HTR-8/SVneo (cell line): ENCODE results near the gene PFDN1.

Source experiments
- DNase-seq: peaks from one replicate; pipeline ENCODE4 v3.0.0; 2011; ENCODE audit warnings: low spot score, mixed read lengths; ENCODE audit not compliant: insufficient read length
- FAIRE-seq: peaks from 2 replicates; lab custom pipeline; 2011; peaks lifted over from hg19 to GRCh38; lab: Jason Lieb, UNC

PFDN1 gene

DNA sequence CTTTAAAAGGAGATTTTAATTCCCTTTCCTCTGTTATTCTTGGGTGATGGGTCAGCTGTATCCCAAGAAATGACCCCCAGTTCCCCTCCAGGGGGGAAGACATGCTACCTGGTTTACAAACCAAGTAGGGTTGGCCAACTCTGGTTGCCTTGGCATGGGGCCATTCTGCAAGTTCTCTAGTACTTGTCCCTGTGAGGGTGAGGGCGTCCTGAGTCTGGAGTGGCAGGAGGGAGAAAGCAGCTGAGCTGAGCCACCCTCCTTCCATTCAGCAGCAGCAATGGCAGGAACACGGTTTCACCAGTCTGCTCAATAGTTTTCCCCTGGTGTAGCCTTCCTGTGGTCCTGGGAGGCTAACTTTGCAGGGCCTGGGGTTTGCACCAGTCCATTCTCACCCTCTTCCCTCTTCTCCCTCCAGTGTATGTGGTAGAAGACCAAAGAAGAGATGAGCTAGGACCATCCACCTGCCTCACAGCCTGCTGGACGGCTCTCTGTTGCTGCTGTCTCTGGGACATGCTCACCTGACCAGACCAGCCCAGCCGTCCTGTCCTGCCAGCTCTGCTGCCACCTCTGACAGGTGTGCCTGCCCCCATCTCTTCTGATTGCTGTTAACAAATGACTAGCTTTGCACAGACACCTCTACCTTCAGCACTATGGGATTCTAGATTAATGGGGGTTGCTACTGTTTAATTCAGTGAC lies 59.9 kb downstream of the PFDN1 start:
- FAIRE-seq (no peak), DNase-seq (no peak)

DNA sequence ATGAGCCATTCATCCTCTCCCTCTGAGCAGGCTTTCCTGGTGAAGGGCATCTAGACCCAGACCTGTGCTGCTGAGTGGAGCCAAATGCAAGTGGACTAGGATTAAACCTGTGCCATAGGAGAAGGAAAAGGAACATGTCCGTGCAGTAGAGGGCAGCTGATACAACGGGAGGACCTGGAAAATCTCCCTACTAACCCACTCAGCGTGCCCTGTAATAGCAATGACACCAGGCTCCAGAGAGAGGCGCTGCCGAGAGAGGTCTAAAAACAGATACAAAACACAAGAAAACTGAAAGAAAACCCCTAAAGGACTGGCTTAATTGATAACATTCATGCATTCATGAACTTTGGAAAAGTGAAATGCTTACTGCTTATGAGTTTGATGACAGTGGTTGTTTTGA lies 60.8 kb downstream of the PFDN1 start:
- FAIRE-seq (no peak), DNase-seq (no peak)

DNA sequence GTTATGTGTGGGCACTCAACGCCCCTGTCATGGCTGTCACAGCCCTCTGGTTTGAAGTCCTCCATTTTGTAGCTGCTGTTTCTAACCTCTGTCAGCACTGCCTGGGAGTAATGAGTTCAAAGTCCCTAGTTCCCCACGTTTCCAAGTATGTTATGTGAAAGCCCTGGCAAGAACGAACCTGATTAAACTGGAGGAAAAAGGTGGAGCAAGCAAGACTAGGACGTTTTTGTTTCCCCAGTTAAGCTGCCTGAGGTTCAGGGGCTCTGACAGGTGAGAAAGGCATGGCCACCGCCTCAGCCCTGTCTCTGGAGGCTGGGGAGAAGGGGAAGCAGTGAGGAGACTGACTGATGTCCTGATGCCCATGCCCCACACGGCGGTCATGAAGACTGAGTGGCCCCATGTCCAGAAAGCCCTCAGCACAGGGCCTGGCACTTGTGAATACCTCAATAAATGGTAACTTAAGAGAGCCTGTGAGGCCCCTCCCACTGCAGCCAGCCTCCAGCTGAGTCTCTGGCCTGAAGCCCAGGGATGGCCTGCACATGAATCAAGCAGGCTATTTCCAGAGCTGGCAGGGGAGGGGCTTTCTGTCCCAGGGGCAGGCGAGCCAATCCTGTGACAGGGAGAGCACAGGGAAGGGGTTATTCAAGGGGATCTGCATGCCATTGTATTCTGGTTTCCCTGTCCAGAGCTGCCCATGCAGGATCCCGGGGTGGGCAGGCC lies 61.8 kb downstream of the PFDN1 start:
- peak; percentile 78 for DNase-seq
- FAIRE-seq, result peak; percentile 55

DNA sequence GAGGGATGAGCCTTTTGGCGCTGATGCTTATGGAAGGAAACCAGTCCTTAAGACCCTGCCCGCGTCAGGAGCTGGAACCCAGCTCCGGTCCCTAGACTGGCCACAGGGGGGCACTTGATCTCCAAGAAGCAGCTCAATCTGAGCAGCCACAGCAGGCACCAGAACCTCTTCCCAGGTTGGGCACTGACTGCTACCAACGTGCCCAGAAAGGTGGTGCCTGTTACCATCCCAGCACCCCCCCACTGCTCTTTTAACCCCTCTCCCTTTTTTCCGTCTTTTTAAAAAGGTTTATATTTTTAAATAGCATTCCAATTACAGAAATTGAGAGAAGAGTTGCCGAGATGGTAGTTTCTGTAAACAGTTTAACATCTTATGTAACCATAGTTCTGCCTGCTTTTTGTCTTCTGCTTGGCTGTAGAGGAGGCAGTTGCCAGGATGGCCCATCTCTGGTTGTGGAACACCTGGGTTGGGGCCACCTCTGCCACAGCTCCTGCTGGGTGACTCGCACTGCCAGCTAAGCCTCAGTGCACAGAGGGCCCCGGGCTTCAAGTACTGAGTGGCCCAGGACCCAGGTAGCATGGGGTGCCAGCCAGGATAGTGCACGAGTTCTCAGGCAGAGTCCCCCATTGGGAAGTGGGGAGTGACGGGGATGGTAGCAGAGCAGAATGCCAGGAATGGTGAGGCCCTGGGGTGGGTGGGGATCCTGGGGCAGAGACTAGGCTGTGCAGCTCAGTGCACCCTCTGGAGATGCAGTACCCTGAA lies 62.8 kb downstream of the PFDN1 start:
- peak; percentile 62 for DNase-seq
- FAIRE-seq, result peak; percentile 54

DNA sequence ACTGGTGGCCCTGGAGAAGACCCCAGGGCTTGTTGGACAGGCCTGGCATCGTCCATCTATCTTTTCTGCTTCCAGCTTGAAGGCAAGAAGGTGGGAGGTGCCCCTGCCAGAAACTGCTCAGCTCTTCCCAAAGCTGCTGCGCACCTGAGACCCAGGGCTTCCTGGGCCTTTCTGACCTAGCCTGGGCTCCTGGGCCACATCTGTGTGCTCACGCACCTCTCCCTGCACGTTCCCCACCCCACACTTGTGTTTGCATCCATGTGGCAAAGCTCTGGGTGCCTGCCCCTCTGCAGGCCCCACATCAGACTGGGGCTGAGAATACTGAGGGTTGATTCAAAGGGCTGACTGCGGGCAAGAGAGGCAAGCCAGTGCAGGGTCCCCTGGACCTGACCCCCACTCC lies 63.4 kb downstream of the PFDN1 start:
- no peak for FAIRE-seq
- no peak for DNase-seq

DNA sequence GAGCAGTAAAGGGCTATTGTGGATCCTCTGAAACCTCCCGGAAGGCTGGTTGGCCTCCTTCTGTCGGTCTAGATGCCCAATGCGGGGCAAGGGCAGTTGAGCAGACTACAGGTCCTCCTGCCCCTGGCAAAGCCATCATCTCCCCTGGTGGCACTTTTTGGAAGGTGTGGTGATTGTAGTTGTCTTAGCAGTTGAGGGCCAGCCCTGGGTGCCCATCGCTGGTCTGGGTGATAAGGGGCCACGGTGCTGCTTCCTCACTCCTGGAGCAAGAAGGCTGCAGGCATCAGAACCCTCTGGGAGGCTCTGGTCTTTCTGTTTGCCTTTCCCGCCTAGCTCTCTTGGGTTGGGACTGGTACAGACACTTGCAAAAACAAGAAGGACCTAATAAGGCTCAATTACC lies 64.1 kb downstream of the PFDN1 start:
- FAIRE-seq (no peak), DNase-seq (no peak)

DNA sequence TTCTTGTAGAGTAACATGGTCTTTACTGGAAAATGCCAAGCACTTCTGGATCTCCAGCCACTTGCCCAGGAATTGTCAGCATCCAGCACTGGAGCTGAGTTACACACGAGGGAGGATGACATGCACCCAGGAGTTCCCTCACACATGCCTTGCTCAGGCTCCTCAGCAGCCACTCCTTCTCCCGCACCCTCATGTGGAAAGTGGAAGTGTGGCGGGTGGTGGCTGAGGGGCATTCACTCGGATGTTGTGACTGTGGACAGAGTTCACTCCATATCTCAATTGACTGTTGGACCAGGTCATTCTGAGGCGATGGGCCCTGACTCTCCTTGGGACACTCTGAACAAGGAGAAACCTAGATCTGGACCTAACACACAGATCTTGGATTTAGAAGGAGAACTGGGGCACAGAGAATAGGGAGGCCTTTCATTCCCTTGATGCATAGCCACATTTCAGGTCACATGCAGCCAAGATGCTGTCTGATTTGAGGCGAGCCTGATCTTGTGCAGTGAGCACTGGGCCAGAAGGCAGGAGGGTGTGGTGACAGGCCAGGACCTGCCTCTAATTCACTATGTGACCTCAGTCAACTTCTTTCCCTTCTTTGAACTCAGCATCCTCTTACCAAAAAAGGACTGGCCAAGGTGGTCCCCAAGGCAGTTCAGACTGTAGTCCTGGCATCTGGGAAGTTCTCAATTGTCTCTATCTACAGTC lies 65.9 kb downstream of the PFDN1 start:
- no peak for FAIRE-seq

DNA sequence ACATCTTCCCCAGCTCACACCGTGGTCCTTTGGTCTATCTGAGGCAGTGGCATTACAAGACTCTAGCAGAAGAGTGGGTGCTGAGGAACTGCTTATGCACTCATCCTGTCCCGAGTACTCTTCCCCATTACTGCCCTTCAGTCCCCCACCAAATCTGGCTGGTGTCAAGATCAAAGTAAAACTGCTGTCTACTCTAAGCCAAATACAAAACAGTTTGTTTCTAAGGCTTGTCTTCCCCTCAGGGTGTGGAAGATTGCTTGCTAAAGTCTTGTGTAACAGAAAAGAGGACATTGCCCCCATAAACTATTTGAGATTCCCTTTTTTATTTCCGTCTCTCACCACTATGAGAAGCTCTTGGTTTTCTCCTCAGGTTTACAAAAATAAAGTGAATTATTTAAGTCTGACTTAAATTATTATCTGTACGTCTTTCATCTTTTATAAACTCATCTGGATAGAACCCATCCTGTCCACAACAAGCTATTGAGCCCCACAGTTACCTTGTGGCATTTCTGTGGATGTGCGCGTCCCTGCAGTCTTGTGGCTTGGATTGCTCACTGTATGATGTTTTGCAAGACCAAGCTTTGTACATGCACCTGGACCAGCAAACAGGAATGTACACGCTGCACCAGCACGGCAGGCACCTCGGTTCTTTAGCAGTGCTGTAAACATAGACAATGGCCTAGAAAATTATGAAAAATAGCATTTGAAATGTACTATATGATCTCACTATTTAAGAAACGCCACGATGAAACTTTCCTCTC lies 66.9 kb downstream of the PFDN1 start:
- DNase-seq (no peak), FAIRE-seq (peak; percentile 20)

More for the DNA sequence above, 65.9 kb downstream of the PFDN1 start:
- no peak for DNase-seq

DNA sequence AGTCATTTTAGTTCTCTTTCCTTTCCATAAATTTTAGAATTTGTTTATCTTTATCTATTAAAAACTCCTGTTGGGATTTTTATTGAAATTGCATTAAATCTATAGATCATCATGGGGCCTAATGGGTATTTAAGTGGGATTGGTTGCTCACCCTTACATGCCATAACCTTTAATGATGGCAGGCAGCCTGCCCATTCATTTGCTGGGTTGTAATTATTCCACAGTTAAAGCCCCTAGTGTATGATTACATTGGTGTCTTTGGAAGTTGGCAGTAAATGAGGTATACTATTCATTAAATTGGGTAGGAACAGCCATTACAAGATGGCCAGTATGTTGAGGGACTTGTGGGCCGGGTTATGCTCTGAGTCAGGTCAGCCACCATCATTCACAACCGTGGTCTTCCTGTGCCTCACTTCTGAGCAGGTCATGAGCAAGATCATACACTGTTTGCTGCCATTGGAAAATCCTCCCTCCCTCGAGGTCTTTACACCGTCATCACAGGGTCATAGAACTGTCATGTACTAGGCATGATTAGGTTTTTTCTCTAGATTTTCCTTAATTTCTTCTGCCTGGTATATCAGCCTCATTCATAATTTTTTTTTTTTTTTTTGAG lies 68.4 kb downstream of the PFDN1 start:
- DNase-seq, result no peak
- no peak for FAIRE-seq

DNA sequence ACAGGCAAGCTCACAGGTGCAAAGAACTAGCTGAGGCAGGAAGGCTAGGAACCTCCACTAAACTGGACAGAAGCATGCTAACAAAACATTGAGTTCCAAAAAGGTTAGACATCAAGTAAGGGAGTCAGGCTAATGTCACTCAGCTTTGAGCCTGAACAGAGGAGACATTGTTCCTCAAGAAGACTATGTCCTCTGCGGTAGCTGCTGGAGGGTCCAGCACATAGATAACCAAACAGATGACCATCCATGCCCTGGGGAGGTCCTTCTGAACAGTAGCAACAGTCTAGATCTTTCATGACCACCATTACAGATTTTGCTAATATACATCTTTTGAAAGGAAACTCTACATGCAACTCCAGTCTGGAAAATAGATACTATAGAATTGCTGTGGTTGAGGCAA lies 70.2 kb downstream of the PFDN1 start:
- DNase-seq (no peak), FAIRE-seq (peak; percentile 42)

DNA sequence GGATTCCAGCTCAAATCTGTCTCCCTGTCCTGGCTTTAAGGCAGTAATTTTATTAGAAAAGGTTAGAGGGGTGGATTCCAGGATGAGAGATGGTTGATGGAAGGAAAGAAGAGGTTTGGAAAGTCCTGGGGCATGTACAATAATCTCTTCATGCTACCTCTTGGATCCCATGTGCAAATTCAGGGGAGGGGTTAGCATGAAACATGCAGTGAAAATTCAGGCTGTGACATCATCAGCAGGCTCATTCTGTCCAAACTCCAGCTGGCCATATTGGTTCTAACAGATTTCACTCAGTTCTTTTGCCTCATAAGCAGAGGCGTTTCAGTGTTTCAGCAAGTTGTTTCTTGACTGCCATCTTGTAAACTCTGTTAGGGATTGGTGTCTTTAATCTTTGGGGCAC lies 72.5 kb downstream of the PFDN1 start:
- no peak for DNase-seq
- no peak for FAIRE-seq

DNA sequence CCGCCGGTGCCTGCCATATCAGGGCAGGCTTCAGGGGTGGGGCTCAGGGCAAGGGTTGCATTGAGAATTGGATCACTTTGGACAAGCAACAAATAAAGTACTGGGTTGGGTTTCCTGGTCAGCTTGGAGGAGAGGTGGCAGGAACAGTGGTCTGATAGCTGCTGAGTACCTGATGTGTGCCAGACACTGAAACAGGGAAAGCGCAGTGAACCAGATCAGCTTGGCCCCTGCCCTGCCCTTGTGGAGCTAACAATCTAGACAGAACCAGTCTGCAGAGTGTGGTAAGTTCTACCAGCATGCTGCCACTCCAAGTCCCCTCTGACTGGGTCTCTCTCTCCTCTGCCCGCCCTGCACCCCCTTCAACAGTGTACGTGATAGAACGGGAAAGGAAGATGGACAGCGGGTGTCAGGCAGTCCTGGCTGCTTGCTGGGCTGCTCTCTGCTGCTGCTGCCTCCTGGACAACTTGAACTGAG lies 74.5 kb downstream of the PFDN1 start:
- no peak for FAIRE-seq
- no peak for DNase-seq

DNA sequence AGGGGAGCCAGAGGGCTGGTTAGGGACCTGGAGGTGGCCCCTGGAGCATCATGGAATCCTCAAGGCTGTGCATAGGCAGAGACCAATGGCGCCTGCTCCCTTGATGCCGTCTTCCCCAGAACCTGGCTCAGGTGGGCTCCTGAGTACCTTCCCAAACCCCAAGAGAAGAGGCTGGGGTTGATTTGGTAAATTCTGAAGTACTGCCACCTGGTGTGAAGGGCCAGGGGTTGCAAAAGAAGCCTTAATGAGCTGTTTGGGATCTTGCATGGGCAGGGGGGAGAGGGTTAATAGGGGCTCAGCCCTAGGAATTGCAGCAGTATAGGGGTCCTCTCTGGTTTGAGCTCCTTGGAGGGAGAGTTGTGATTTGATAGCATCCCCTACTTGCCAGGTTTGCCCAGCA lies 75.9 kb downstream of the PFDN1 start:
- no peak for DNase-seq
- no peak for FAIRE-seq

DNA sequence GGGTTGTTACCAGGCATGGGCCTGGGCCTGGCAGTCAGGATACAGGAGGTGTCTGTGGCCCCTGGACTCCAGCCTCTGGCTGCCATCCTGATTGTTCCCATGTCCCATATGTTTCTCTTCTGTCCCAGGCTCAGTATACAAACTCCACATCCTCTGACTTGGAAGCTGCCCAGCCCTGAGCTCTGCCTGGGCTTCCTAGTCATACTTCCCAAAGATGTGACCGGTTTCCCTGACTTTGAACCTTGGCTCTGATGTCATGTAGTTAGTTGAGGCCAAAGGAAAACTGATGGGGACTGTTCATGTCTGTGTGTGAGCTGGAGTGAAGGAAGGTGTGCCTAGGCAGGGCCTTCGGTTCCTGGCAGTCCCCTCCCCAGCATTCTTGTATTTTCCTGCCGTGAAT lies 77.5 kb downstream of the PFDN1 start:
- FAIRE-seq (no peak), DNase-seq (no peak)

DNA sequence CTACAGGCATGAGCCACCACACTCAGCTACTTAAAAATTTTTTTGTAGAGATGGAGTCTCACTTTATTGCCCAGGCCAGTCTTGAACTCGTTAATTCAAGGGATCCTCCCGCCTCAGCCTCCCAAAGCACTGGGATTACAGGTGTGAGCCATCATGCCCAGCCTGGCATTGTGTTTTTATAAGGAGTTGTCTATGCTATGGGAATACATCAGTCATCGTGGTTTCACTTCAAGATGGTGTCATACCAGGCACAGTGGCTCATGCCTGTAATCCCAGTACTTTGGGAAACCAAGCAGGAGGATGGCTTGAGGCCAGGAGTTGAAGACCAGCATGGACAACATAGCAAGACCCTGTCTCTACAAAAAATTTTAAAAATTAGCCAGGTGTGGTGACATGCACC lies 78.2 kb downstream of the PFDN1 start:
- FAIRE-seq (no peak), DNase-seq (no peak)

DNA sequence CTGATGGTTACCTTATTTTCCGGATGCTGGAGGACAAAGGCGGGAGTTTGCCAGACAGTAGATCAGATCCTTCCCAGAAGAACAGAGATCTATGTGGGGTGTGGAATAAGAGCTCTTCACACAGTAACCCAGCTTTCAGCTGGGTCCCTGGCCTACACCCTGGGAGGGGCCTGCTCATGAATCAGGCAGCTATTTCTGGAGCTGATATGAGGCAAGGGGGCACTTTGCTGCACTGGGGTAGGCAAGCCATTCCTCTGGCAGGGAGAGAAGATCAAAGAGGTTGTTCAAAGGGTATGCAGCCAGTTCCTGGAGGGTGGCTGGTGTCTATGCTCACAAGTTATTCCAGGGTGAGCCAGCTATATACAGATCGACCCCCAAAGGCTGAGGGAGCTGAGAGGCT lies 79.3 kb downstream of the PFDN1 start:
- DNase-seq (no peak), FAIRE-seq (no peak)

DNA sequence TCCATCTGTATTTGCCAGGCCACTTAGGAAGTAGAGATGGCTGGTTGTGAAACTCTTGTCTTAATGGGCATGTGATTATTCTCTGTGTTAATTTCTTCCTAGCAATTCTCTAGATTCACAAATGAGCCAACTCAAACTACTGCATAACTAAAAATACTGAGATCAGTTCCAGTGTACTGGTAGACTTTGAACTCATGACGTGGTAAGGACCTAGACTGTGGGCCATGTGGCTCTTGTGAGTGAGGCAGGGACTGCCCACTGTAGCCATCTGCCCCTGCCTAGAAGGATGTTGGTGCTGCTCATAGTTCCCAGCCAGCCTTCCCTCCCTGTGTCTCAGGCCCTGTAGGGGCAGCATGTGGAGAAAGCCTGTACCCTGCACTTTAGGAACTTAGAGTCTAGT lies 80.5 kb downstream of the PFDN1 start:
- DNase-seq (no peak), FAIRE-seq (no peak)

DNA sequence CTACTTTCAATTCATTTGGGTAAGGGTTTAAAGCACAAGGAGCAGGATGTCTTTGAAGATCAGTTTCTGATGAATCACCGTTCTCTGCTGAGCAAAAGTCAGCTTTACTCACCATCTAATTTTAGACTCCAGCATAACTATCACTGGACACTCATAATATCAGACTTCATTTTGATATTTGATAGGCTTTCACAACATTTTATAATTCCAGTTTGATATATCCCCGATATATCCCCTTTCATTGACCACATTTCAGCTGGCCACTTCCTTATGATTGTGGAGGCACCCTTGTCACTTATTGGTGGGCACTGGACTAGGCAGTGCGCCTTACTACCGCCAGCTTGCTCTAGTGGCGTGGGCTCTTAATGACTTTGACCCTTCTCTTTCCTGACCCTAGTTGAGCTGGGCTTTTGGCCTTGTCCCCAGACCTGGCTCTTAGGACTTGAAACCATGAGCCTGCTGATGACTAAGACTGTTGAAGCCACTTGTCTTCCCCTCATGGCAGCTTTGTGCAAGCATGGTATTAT lies 81.1 kb downstream of the PFDN1 start:
- FAIRE-seq (no peak), DNase-seq (peak; percentile 36)

DNA sequence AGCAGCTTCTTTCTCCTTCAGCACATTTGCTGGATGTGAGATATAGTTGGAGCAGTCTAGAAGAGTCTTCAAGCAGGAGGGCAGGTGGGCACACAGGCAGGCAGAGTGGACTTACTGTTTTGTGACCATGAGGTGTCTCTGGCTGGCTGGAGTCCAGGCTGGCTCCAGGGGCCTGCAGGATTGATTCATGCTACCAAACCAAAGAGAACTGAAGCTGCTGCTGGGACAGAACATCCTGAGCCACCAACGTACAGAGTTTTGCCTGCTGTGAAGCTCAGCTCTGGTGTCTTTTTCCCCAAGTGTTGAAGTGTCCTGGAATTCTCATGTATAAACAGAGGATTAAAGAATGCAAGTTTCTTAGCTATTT lies 82.2 kb downstream of the PFDN1 start:
- no peak for FAIRE-seq

More for the DNA sequence above, 82.2 kb downstream of the PFDN1 start:
- no peak for DNase-seq
